Suprapubic skin (tissue), 4 donors: ENCODE data around the gene TSPAN13. TPM values are rescaled to one million over a fixed set of nuclear protein-coding genes. Genes with fewer than 3 reads are reported as not detected.
"Not testable (repeated sequence)": the region's sequence is repeated elsewhere in the genome, so short reads cannot be mapped to it uniquely, and the experiment has no call there.

ENCODE experiments used
- DNase-seq, 2 donors: peaks; one replicate each; pipeline ENCODE4 v3.0.0-alpha.2; 2019; ENCODE audit warnings: low spot score in 2 of 2
- H3K27ac ChIP-seq: fragments of 200-600 bp; sonication (generic); one replicate; pipeline ENCODE4 v1.5.1; 2019
- H3K27me3 ChIP-seq: fragments of 200-600 bp; sonication (generic); one replicate; pipeline ENCODE4 v1.5.1; 2019
- H3K36me3 ChIP-seq: fragments of 200-600 bp; sonication (generic); one replicate; pipeline ENCODE4 v1.5.1; 2019
- H3K4me1 ChIP-seq: fragments of 200-600 bp; sonication (generic); one replicate; pipeline ENCODE4 v1.5.1; 2019
- H3K4me3 ChIP-seq: fragments of 200-600 bp; sonication (generic); one replicate; pipeline ENCODE4 v1.5.1; 2019; ENCODE audit warnings: mild to moderate bottlenecking
- H3K9me3 ChIP-seq: fragments of 200-600 bp; sonication (generic); one replicate; pipeline ENCODE4 v1.5.1; 2019
- CTCF ChIP-seq, 2 donors: fragments of 200-600 bp in 1 of 2; fragments of 450-650 bp in 1 of 2; sonication (generic) in 1 of 2; IDR thresholded peaks; one replicate each; pipeline ENCODE4 v1.5.1; 2016 to 2019; ENCODE audit warnings: antibody characterized with exemption in 2 of 2, mild to moderate bottlenecking in 1 of 2, moderate library complexity in 1 of 2
- EP300 ChIP-seq: sonication (generic); formaldehyde crosslinking; IDR thresholded peaks from one replicate; pipeline ENCODE4 v1.6.1; 2017; ENCODE audit warnings: antibody characterized with exemption
- POLR2A ChIP-seq, 2 donors: fragments of 450-650 bp; IDR thresholded peaks; one replicate each; pipeline ENCODE4 v1.6.1; 2017; ENCODE audit warnings: antibody characterized with exemption in 2 of 2, mild to moderate bottlenecking in 2 of 2, moderate library complexity in 2 of 2
- POLR2AphosphoS5 ChIP-seq, 3 donors: sonication (generic); formaldehyde crosslinking; IDR thresholded peaks; one replicate each; pipeline ENCODE4 v1.6.1; 2017; ENCODE audit warnings: antibody characterized with exemption in 3 of 3
- WGBS: methylation state at CpG from one replicate; pipeline ENCODE4 v1.1.5; 2018; 5-methylcytosine and 5-hydroxymethylcytosine counted together
- total RNA-seq, 4 donors: library from RNA; depleted of rRNA; stranded (reverse); fragments of >200 nt; gene quantifications; one replicate each; pipeline ENCODE4 v1.1.0, GENCODE V29; 2016

The TSPAN13 gene
- total RNA-seq, 4 donors from 2014 or later, result 6.9 to 17.2 (median 12.4) TPM

- no peak for DNase-seq
- Histone ChIP-seq H3K27me3 (no peaks in the 10 kb centered on the region), H3K27ac (no peak overlapping the region), H3K4me3 (no peak overlapping the region), H3K9me3 (peaks cover 4% of the 10 kb centered on the region), H3K36me3 (no peaks in the 10 kb centered on the region), H3K4me1 (no peaks in the 10 kb centered on the region)
- TF ChIP-seq CTCF (IDR thresholded peaks at IDR 0.05) (no peak), EP300 (no peak), POLR2AphosphoS5 (IDR thresholded peaks at IDR 0.05) (no peak), POLR2A (IDR thresholded peaks at IDR 0.05) (no peak)
- WGBS, result 95% methylated on average over 4 of the region's 4 CpGs
Measured at GRCh38 chr7:16762177-16762576, 8.6 kb downstream of the TSPAN13 start.

- H3K27me3 ChIP-seq, result no peaks in the 10 kb centered on the region
- H3K36me3 ChIP-seq, result no peaks in the 10 kb centered on the region
- H3K4me3 ChIP-seq, result no peak overlapping the region
- DNase-seq, result no peak
- 98% methylated on average over 3 of the region's 3 CpGs for WGBS
- no peaks in the 10 kb centered on the region for H3K4me1 ChIP-seq
- peaks cover 4% of the 10 kb centered on the region for H3K9me3 ChIP-seq
- no peak overlapping the region for H3K27ac ChIP-seq
- no peak for TF ChIP-seq EP300
- TF ChIP-seq CTCF (IDR thresholded peaks at IDR 0.05), result no peak
- TF ChIP-seq POLR2A (IDR thresholded peaks at IDR 0.05), result no peak
- no peak for TF ChIP-seq POLR2AphosphoS5 (IDR thresholded peaks at IDR 0.05)
Measured at GRCh38 chr7:16764942-16765341, 11.4 kb downstream of the TSPAN13 start.

GRCh38 chr7:16765436-16765859 is 11.9 kb downstream of the TSPAN13 start:
- Histone ChIP-seq H3K4me3 (no peak overlapping the region), H3K27me3 (no peaks in the 10 kb centered on the region), H3K36me3 (no peaks in the 10 kb centered on the region), H3K9me3 (peaks cover 4% of the 10 kb centered on the region), H3K27ac (no peak overlapping the region), H3K4me1 (peaks cover 4% of the 10 kb centered on the region)
- no peak for TF ChIP-seq CTCF (IDR thresholded peaks at IDR 0.05)
- TF ChIP-seq EP300, result no peak
- TF ChIP-seq POLR2AphosphoS5 (IDR thresholded peaks at IDR 0.05), result no peak
- TF ChIP-seq POLR2A (IDR thresholded peaks at IDR 0.05), result no peak
- no peak for DNase-seq
- 36% methylated on average over 2 of the region's 2 CpGs for WGBS

GRCh38 chr7:16769994-16770393 is 16.4 kb downstream of the TSPAN13 start:
- not testable (repeated sequence) for H3K27me3 ChIP-seq, H3K36me3 ChIP-seq, DNase-seq, H3K4me3 ChIP-seq, H3K9me3 ChIP-seq, H3K27ac ChIP-seq
- 94% methylated on average over 3 of the region's 3 CpGs for WGBS
- H3K4me1 ChIP-seq, result peaks cover 10% of the 10 kb centered on the region

- Histone ChIP-seq H3K36me3 (no peaks in the 10 kb centered on the region), H3K4me3 (peak overlapping the region; percentile 21), H3K4me1 (peaks cover 10% of the 10 kb centered on the region), H3K9me3 (no peaks in the 10 kb centered on the region), H3K27ac (no peak overlapping the region), H3K27me3 (no peaks in the 10 kb centered on the region)
- 42% methylated on average over 6 of the region's 6 CpGs for WGBS
- no peak for DNase-seq
- TF ChIP-seq CTCF (IDR thresholded peaks at IDR 0.05) (no peak), POLR2AphosphoS5 (IDR thresholded peaks at IDR 0.05) (no peak), POLR2A (IDR thresholded peaks at IDR 0.05) (no peak), EP300 (no peak)
Measured at GRCh38 chr7:16770657-16771329, 17.2 kb downstream of the TSPAN13 start.

- TF ChIP-seq POLR2A (IDR thresholded peaks at IDR 0.05) (no peak), CTCF (IDR thresholded peaks at IDR 0.05) (no peak), EP300 (no peak), POLR2AphosphoS5 (IDR thresholded peaks at IDR 0.05) (no peak)
- no peak for DNase-seq
- Histone ChIP-seq H3K27ac (no peak overlapping the region), H3K4me3 (no peak overlapping the region), H3K27me3 (no peaks in the 10 kb centered on the region), H3K4me1 (peaks cover 10% of the 10 kb centered on the region), H3K9me3 (no peaks in the 10 kb centered on the region), H3K36me3 (no peaks in the 10 kb centered on the region)
- 55% methylated on average over 2 of the region's 2 CpGs for WGBS
Measured at GRCh38 chr7:16773326-16773725, 19.8 kb downstream of the TSPAN13 start.
